Measurements from ENCODE around the gene CEACAM4.

The CEACAM4 gene

DNA sequence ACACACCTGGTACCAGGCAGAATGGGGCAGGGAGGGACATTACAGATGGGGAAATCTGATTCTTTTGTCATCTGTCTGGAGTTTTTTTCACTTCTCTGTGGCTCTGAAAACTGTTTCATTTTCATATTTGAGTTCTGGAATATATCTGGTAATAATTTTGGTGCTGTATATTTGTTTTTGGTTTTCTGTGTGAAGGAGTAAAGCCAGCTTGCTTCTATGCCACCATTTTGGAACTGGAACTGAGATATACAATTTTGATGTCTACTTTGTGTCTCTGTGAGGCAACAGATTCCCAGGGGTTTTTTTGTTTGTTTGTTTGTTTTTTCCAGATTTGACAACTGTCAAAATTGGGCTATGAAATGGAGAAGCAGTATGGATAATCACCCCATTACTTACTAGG lies 16.1 kb downstream of the CEACAM4 start:
- TF ChIP-seq, protein P1, sequence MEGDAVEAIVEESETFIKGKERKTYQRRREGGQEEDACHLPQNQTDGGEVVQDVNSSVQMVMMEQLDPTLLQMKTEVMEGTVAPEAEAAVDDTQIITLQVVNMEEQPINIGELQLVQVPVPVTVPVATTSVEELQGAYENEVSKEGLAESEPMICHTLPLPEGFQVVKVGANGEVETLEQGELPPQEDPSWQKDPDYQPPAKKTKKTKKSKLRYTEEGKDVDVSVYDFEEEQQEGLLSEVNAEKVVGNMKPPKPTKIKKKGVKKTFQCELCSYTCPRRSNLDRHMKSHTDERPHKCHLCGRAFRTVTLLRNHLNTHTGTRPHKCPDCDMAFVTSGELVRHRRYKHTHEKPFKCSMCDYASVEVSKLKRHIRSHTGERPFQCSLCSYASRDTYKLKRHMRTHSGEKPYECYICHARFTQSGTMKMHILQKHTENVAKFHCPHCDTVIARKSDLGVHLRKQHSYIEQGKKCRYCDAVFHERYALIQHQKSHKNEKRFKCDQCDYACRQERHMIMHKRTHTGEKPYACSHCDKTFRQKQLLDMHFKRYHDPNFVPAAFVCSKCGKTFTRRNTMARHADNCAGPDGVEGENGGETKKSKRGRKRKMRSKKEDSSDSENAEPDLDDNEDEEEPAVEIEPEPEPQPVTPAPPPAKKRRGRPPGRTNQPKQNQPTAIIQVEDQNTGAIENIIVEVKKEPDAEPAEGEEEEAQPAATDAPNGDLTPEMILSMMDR (IDR thresholded peaks at IDR 0.05; ENCODE audit: low read length, missing control alignments), result no peak
- DNase-seq (ENCODE audit: low read depth), result no peak
- H3K4me3 ChIP-seq (replicated peaks; ENCODE audit: low read depth, low read length), result no peak overlapping the region

DNA sequence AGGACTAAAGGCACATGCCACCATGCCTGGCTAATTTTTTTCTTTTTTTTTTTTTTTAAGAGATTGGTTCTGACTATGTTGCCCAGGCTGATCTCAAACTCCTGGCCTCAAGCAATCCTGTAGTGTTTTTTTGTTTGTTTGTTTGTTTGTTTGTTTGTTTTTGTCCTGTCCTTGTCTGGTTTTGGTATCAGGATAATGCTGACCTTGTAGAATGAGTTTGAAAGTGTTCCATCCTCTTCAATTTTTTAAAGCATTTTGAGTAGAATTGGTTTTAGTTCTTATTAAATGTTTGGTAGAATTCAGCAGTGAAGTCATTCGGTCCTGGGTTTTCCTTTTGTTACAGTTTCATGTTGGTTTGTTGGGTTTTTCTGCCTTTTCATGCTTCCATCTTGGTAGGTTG lies 19.2 kb downstream of the CEACAM4 start:
- TF ChIP-seq, protein P1 (IDR thresholded peaks at IDR 0.05; ENCODE audit: low read length, missing control alignments), result no peak
- DNase-seq (ENCODE audit: low read depth), result no peak

DNA sequence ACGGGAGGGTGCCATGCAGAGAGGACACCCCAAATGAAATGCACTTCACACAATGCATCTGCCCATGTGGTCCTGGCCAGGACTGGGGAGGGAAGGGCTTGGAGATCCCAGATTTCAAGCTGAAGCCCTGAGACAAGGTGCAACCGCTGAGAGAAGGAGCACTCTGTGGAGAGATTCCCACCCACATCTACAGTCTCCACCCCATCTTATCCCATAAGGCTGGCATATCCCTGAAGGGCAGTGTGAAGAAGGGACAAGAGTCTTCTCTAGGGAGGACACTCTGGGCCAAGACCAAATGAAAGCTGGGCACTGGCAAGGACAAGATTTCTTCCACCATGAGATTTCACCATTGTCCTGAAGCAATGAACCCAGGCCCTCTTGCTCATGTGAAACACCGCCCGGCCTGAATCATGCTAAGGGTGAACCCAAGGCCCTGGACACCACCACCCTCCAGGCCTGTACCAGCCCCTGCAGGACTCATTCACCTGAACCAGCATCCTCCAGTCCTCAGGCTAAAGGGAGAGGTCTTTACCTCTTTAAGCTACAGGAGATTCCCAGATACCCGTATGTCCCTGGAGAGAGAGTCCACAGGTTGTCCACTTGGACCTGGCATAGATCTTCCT lies 20.5 kb downstream of the CEACAM4 start:
- TF ChIP-seq, protein P1 (IDR thresholded peaks at IDR 0.05; ENCODE audit: low read length, missing control alignments), result no peak
- H3K4me3 ChIP-seq (replicated peaks; ENCODE audit: low read depth, low read length), result no peak overlapping the region
- no peak for DNase-seq (ENCODE audit: low read depth)

More for the DNA sequence above, 19.2 kb downstream of the CEACAM4 start:
- H3K4me3 ChIP-seq (replicated peaks; ENCODE audit: low read depth, low read length), result no peak overlapping the region

DNA sequence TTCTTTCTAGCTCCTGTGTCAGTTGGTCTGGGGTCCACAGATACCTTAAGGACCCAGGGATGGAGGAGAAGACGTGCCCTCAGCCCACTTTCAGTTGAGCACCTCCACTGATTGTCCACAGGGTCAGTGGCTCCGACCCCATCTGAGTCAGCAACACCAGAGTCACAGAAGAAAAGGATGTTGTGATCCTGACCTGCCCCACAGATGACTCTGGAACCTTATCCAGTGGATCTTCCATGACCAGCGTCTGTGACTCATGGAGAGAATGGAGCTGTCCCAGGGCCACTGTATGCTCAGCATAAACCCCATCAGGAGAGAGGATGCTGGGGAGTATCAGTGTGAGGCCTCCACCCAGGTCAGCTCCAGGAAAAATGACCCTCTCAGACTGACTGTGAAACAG lies 22.0 kb downstream of the CEACAM4 start:
- no peak for DNase-seq (ENCODE audit: low read depth)
- TF ChIP-seq, protein P1 (IDR thresholded peaks at IDR 0.05; ENCODE audit: low read length, missing control alignments), result no peak
- H3K4me3 ChIP-seq (replicated peaks; ENCODE audit: low read depth, low read length), result no peak overlapping the region

DNA sequence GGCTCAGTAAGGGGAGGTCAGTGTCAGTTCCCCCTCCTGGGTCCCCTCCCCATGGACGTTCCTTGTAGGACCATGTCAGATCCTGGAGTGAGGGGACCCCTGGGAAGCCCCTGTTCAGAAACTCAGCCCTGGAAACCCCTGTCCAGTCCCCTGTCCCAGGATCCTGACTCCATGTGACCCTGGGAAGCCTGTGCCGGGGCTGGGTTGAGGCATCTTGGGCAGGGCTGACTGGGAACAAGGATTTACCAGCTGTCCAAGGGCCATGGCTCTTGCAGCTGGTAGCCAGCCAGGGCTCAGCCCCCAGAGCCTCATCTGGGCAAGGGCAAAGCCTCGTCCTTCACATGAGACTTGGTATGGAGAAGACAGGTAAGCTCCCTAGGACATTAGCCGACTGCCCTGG lies 25.1 kb downstream of the CEACAM4 start:
- TF ChIP-seq, protein P1 (IDR thresholded peaks at IDR 0.05; ENCODE audit: low read length, missing control alignments), result no peak
- no peak overlapping the region for H3K4me3 ChIP-seq (replicated peaks; ENCODE audit: low read depth, low read length)
- no peak for DNase-seq (ENCODE audit: low read depth)

DNA sequence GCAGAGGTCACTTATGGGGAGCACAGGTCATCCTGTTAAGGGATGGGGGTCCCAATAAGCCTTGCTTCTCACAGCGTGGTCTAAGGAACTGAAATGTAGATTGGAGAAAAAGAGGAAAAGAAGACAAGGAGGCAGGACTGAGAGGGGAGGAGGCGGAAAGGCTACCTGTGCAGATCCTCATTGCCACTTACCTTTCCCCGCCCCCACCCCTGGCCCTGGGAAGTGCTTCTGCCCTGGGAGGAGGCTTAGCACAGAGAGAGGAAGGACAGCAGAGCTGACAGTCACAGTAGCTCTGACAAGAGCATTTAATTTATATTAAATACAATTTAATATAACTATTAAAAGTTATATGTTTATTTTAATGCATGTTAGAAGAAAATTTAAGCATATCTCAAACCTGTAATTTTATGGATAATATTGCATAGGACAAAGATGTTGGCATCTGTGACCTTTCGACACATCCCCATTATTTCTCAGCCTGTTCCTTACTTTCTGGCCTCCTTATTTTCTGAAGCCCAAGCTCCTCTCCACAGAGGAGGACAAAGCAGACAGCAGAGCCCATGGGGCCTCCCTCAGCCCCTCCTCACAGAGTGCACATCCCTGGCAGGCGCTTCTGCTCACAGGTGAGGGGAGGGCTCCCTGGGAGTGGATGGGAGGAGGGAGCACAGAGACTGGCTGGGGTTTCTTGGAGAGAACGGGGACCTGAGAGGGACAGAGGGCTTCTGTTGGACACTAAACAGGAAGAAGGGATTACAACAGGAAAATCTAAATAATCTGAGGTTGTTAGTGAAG lies 27.5 kb downstream of the CEACAM4 start:
- H3K4me3 ChIP-seq (replicated peaks; ENCODE audit: low read depth, low read length), result no peak overlapping the region
- TF ChIP-seq, protein P1 (IDR thresholded peaks at IDR 0.05; ENCODE audit: low read length, missing control alignments), result no peak
- DNase-seq (ENCODE audit: low read depth), result no peak

All from fibroblast of pulmonary artery (primary cell).